Testis (tissue), 3 donors: Measurements from ENCODE around the gene THNSL1. TPM values are rescaled to one million over a fixed set of nuclear protein-coding genes. Genes with fewer than 3 reads are reported as not detected.

ENCODE experiments used
- DNase-seq: peaks from one replicate; pipeline ENCODE4 v3.0.0-alpha.2; 2019
- H3K27ac ChIP-seq, 2 donors: fragments of 200-600 bp; sonication (generic); one replicate each; pipeline ENCODE4 v1.5.1; 2019
- H3K27me3 ChIP-seq: fragments of 200-600 bp; sonication (generic); one replicate; pipeline ENCODE4 v1.5.1; 2019
- H3K36me3 ChIP-seq: fragments of 200-600 bp; sonication (generic); one replicate; pipeline ENCODE4 v1.5.1; 2017; ENCODE audit warnings: low read depth; ENCODE audit errors: missing control alignments
- H3K4me1 ChIP-seq: fragments of 200-600 bp; sonication (generic); one replicate; pipeline ENCODE4 v1.5.1; 2019
- H3K4me3 ChIP-seq, 2 donors: fragments of 200-600 bp; sonication (generic); one replicate each; pipeline ENCODE4 v1.5.1; 2017 to 2019
- H3K9me3 ChIP-seq: fragments of 200-600 bp; sonication (generic); one replicate; pipeline ENCODE4 v1.5.1; 2017
- CTCF ChIP-seq, 3 experiments: fragments of 450-650 bp in 2 of 3; fragments of 200-600 bp in 1 of 3; sonication (generic) in 1 of 3; IDR thresholded peaks; one replicate each; pipeline ENCODE4 v1.5.1; 2016 to 2019; ENCODE audit warnings: antibody characterized with exemption in 3 of 3, mild to moderate bottlenecking in 2 of 3, moderate library complexity in 1 of 3
- POLR2A ChIP-seq: fragments of 450-650 bp; IDR thresholded peaks from one replicate; pipeline ENCODE4 v1.6.1; 2017; ENCODE audit warnings: antibody characterized with exemption, mild to moderate bottlenecking, moderate library complexity
- WGBS, 2 donors: methylation state at CpG; one replicate each; pipeline ENCODE4 v1.1.5; 2018; 5-methylcytosine and 5-hydroxymethylcytosine counted together
- intact Hi-C: fragments of 100-400 bp; cut with DNase I; formaldehyde crosslinking; loops from one replicate; pipeline ENCODE4 v1.15.1; 2023; ENCODE audit warnings: low total_unique reads
- polyA plus RNA-seq: library from polyadenylated mRNA; stranded (reverse); fragments of 350-450 nt; fragmentation: Illumina TruSeq; extraction: RNeasy Lipid Tissue Mini Kit (QIAGEN cat#74804); gene quantifications from one replicate; pipeline ENCODE4 v1.2.3, GENCODE V29; 2014; ENCODE audit warnings: low read depth, low replicate concordance; ENCODE audit not compliant: insufficient read depth
- total RNA-seq, 2 donors: library from RNA; depleted of rRNA; stranded (reverse); fragments of >200 nt; gene quantifications; one replicate each; pipeline ENCODE4 v1.2.3, GENCODE V29; 2016

Gene THNSL1
- total and polyA plus RNA-seq, 3 donors from 2014 or later: 6.7 to 9.6 (median 9.6) TPM

- H3K9me3 ChIP-seq: no peaks in the 10 kb centered on the region
- no peaks in the 10 kb centered on the region for H3K4me1 ChIP-seq
- intact Hi-C loops: no loop called here
- WGBS, 2 donors: 67 to 73% methylated on average over 2 of the region's 2 CpGs
- no peak overlapping the region for H3K27ac ChIP-seq
- no peak overlapping the region for H3K4me3 ChIP-seq
- no peaks in the 10 kb centered on the region for H3K36me3 ChIP-seq
- no peaks in the 10 kb centered on the region for H3K27me3 ChIP-seq
- no peak for TF ChIP-seq CTCF (IDR thresholded peaks at IDR 0.05)
- TF ChIP-seq POLR2A: no peak
- DNase-seq: no peak
Measured at GRCh38 chr10:25072786-25073185, 56.4 kb downstream of the THNSL1 start.

GRCh38 chr10:25075825-25076224, 59.4 kb downstream of the THNSL1 start:
- Histone ChIP-seq H3K27me3 (no peaks in the 10 kb centered on the region), H3K4me1 (no peaks in the 10 kb centered on the region), H3K27ac (no peak overlapping the region), H3K9me3 (no peaks in the 10 kb centered on the region), H3K4me3 (no peak overlapping the region), H3K36me3 (no peaks in the 10 kb centered on the region)
- WGBS, 2 donors: 85 to 87% methylated on average over 4 of the region's 4 CpGs
- intact Hi-C loops: no loop called here
- DNase-seq: no peak
- TF ChIP-seq POLR2A (no peak), CTCF (IDR thresholded peaks at IDR 0.05) (no peak)

Other genes with a start within 250 kb of the THNSL1 start
- gene PRTFDC1, start 64.0 kb upstream of the THNSL1 start, total RNA-seq: 1 to 10 TPM; 1.2 to 2.7 TPM
- 3.5 TPM for gene PRTFDC1, start 64.0 kb upstream of the THNSL1 start, polyA plus RNA-seq
- gene ENKUR, start 454 bp upstream of the THNSL1 start, total RNA-seq: 1 to 10 TPM; 2.2 to 2.5 TPM
- gene ENKUR, start 454 bp upstream of the THNSL1 start, polyA plus RNA-seq: 6.2 TPM
- gene GPR158, start 158.4 kb downstream of the THNSL1 start, total RNA-seq: 1 to 10 TPM; 2.0 to 2.5 TPM
- gene GPR158, start 158.4 kb downstream of the THNSL1 start, polyA plus RNA-seq: 1.9 TPM